Measurements from ENCODE around the gene PCF11. TPM values are rescaled to one million over a fixed set of nuclear protein-coding genes. Genes with fewer than 3 reads are reported as not detected.

The PCF11 gene
- total and polyA plus RNA-seq, 2 of the 4 experiments (the other 2 are of a cell fraction): 19.2 to 26.7 TPM

GRCh38 chr11:83122050-83122449 lies 34.9 kb upstream of the PCF11 start:
- H4K5ac ChIP-seq (ENCODE audit: low read depth, low read length): no peak overlapping the region
- peaks cover 2% of the 10 kb centered on the region; the same call in 1 of the 2 replicates for H3K9me3 ChIP-seq (ENCODE audit: control insufficient read depth, insufficient read depth, low read length)
- no peak for TF ChIP-seq FOS (IDR thresholded peaks at IDR 0.05; ENCODE audit: low read depth, low read length)
- TF ChIP-seq MAFK (IDR thresholded peaks at IDR 0.05; ENCODE audit: low read depth, low read length): no peak
- TF ChIP-seq RFX5 (IDR thresholded peaks at IDR 0.05; ENCODE audit: low read depth, low read length): no peak
- TF ChIP-seq RCOR1 (IDR thresholded peaks at IDR 0.05; ENCODE audit: insufficient replicate concordance, low read length): no peak
- TF ChIP-seq USF2 (IDR thresholded peaks at IDR 0.05; ENCODE audit: low read depth, low read length): no peak
- TF ChIP-seq RAD21 (IDR thresholded peaks at IDR 0.05; ENCODE audit: low read length): no peak
- no peak for TF ChIP-seq MXI1 (IDR thresholded peaks at IDR 0.05; ENCODE audit: borderline replicate concordance, low read depth, low read length)
- no peak overlapping the region for H2BK20ac ChIP-seq (ENCODE audit: low read depth, low read length)
- H3K36me3 ChIP-seq (ENCODE audit: control insufficient read depth, insufficient read depth, low read length): no peaks in the 10 kb centered on the region
- no peak overlapping the region for H2BK120ac ChIP-seq (ENCODE audit: low read depth, low read length)
- no peaks in the 10 kb centered on the region for H3K79me1 ChIP-seq (ENCODE audit: low read depth in 1 of 2, low read length in 2 of 2)
- no peak overlapping the region for H2BK5ac ChIP-seq (ENCODE audit: low read depth, low read length, poor library complexity, severe bottlenecking)
- dilution Hi-C loops (cut with HindIII; ENCODE audit: low sequenced_read_pairs, unreplicated experiment): no loop called here
- no peak overlapping the region for H3K18ac ChIP-seq (ENCODE audit: low read depth, low read length)
- no peak overlapping the region for H2BK15ac ChIP-seq (ENCODE audit: low read depth, low read length)
- H3K4me1 ChIP-seq (ENCODE audit: control insufficient read depth, insufficient read depth, low read length): peaks cover 12% of the 10 kb centered on the region
- H4K20me1 ChIP-seq (ENCODE audit: insufficient read depth, low read length): no peaks in the 10 kb centered on the region; the same call in 1 of the 2 replicates
- in situ Hi-C loops (cut with MboI; ENCODE audit: low sequenced_read_pairs): no loop called here
- H2AFZ ChIP-seq (replicated peaks; ENCODE audit: low read length, poor library complexity): no peak overlapping the region
- H3K4ac ChIP-seq (ENCODE audit: low read depth, low read length): no peak overlapping the region
- DNase-seq: no peak
- H3K4me2 ChIP-seq (ENCODE audit: low read depth, low read length): no peak overlapping the region
- H2AK9ac ChIP-seq (replicated peaks; ENCODE audit: low read depth, low read length, poor library complexity): no peak overlapping the region
- no peak overlapping the region for H2AK5ac ChIP-seq (ENCODE audit: low read depth, low read length)
- H3K14ac ChIP-seq (replicated peaks; ENCODE audit: low read depth, low read length): no peak overlapping the region
- H4K91ac ChIP-seq (ENCODE audit: insufficient read depth, low read depth, low read length): no peak overlapping the region
- no peak overlapping the region for H3K56ac ChIP-seq (ENCODE audit: extremely low read depth, insufficient read depth, low read length)
- H3K23ac ChIP-seq (ENCODE audit: low read depth, low read length): no peak overlapping the region
- no peak overlapping the region for H3K4me3 ChIP-seq (ENCODE audit: insufficient read depth, low read depth, low read length)
- intact Hi-C loops (cut with micrococcal nuclease): no loop called here
- no peak overlapping the region for H3K9ac ChIP-seq (ENCODE audit: low read depth, low read length)
- no TSS peak for BruUV-seq (replicated peaks)
- H3K27ac ChIP-seq (ENCODE audit: insufficient read depth, low read length): no peak overlapping the region
- peaks cover 2% of the 10 kb centered on the region for H3K27me3 ChIP-seq (ENCODE audit: control insufficient read depth, insufficient read depth, low read length)
- CTCF ChIA-PET: no interaction called here
- no peak overlapping the region for H4K8ac ChIP-seq (ENCODE audit: low read depth in 2 of 2, low read length in 2 of 2)
- ATAC-seq (ENCODE audit: low read depth): no peak
- no peaks in the 10 kb centered on the region for H3K9me1 ChIP-seq (ENCODE audit: insufficient read depth, low read length)
- POLR2A ChIA-PET (ENCODE audit: unreplicated experiment): no interaction called here

Data from IMR-90 (cell line).